ENCODE measurements around the gene IL36G.
A peak's percentile ranks its signal among the peaks of the same experiment; 100 is the strongest.

DNA sequence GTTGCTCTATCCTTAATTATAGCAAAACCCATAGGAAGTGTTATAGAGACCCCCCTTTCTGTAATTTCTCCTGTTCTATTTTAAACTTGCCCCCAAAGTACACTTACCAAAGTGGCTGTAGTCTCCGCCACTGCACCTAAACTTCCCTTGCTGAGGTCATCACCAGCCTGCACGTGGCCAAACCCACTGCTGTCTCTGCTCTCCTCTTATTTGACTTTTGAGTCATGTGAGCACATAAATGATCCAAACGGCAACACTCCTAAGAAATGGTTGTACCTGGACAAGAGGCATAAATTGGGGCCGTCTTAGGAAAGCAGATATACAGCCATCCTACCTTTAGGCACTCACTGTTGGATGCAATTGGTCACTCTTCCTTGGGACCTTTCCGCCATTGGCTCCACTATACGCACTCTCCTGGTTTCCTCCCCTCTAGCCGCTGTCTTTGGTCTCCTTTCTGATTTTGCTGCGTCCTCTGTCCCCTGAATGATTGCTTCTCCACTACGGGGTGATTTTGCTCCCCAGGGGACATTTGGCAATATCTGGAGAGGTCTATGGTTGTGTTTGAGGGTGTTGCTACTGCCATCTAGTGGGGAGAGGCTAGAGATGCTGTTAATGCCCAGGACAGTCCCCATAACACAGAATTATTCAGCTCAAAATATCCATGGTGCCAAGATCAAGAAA is 19.2 kb upstream of the IL36G start:
- TF ChIP-seq, protein P1, sequence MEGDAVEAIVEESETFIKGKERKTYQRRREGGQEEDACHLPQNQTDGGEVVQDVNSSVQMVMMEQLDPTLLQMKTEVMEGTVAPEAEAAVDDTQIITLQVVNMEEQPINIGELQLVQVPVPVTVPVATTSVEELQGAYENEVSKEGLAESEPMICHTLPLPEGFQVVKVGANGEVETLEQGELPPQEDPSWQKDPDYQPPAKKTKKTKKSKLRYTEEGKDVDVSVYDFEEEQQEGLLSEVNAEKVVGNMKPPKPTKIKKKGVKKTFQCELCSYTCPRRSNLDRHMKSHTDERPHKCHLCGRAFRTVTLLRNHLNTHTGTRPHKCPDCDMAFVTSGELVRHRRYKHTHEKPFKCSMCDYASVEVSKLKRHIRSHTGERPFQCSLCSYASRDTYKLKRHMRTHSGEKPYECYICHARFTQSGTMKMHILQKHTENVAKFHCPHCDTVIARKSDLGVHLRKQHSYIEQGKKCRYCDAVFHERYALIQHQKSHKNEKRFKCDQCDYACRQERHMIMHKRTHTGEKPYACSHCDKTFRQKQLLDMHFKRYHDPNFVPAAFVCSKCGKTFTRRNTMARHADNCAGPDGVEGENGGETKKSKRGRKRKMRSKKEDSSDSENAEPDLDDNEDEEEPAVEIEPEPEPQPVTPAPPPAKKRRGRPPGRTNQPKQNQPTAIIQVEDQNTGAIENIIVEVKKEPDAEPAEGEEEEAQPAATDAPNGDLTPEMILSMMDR (IDR thresholded peaks at IDR 0.05; ENCODE audit: borderline replicate concordance, extremely low read depth, low read length, poor library complexity, severe bottlenecking), result peak; percentile 86
- no peak for TF ChIP-seq EZH2 (IDR thresholded peaks at IDR 0.05; ENCODE audit: borderline replicate concordance, low read depth, low read length, severe bottlenecking)

All from DND-41 (cell line).